ENCODE data around the gene UTS2B. TPM values are rescaled to one million over a fixed set of nuclear protein-coding genes. Genes with fewer than 3 reads are reported as not detected.

UTS2B gene
- total and polyA plus RNA-seq, 9 of the 15 experiments (the other 6 are each of a cell fraction or from before 2014, with no cell fraction given): 0.06 TPM; not detected in 8

GRCh38 chr3:191240486-191240885 lies 89.8 kb downstream of the UTS2B start (continued):
- TF ChIP-seq MGA (IDR thresholded peaks at IDR 0.05) (no peak), MCM2 (IDR thresholded peaks at IDR 0.05; ENCODE audit: low read depth) (no peak), EWSR1 (IDR thresholded peaks at IDR 0.05; ENCODE audit: borderline replicate concordance, low read depth, partially characterized antibody) (no peak), KLF10 (CRISPR knock-in tag; IDR thresholded peaks at IDR 0.05) (no peak), ZFP91 (CRISPR knock-in tag; IDR thresholded peaks at IDR 0.05) (no peak), TCF7L2 (IDR thresholded peaks at IDR 0.05; ENCODE audit: low read depth, low read length) (no peak), HIVEP1 (CRISPR knock-in tag; IDR thresholded peaks at IDR 0.05) (no peak), HMGN3 (IDR thresholded peaks at IDR 0.05; ENCODE audit: borderline replicate concordance, extremely low read depth, insufficient read length, low read depth, low read length) (no peak), RBM15 (IDR thresholded peaks at IDR 0.05; ENCODE audit: insufficient read depth, low read length) (no peak), MAZ (CRISPR knock-in tag; conservative IDR thresholded peaks at IDR 0.05 in 1 of 2, IDR thresholded peaks at IDR 0.05 in 1 of 2) (no peak), TBP (optimal IDR thresholded peaks at IDR 0.05; ENCODE audit: low read depth, low read length) (no peak), ZBTB5 (IDR thresholded peaks at IDR 0.05) (no peak)

Measured in K562 (cell line).